ENCODE results near the gene KCNJ6. TPM values are rescaled to one million over a fixed set of nuclear protein-coding genes. Genes with fewer than 3 reads are reported as not detected.

KCNJ6 gene
- total and polyA plus RNA-seq, 8 donors = under 0.01 to 1.3 (median 0.29) TPM; not detected in 3

GRCh38 chr21:37912616-37913015 is 3.6 kb downstream of the KCNJ6 start:
- no peak overlapping the region for H3K27ac ChIP-seq
- TF ChIP-seq POLR2A (IDR thresholded peaks at IDR 0.05) = no peak
- TF ChIP-seq POLR2AphosphoS5 (IDR thresholded peaks at IDR 0.05) = no peak
- no peak for TF ChIP-seq EP300 (IDR thresholded peaks at IDR 0.05)
- TF ChIP-seq CTCF (IDR thresholded peaks at IDR 0.05) = no peak
- intact Hi-C loops (cut with DNase I; ENCODE audit: low total_unique reads) = no loop called here
- DNase-seq = no peak
- H3K36me3 ChIP-seq = no peaks in the 10 kb centered on the region
- no peak overlapping the region for H3K4me3 ChIP-seq
- peaks cover 10 to 25% (median 17%) of the 10 kb centered on the region in 4 donors for H3K4me1 ChIP-seq
- H3K27me3 ChIP-seq = peaks cover 3 to 81% (median 41%) of the 10 kb centered on the region in 3 donors
- no peaks in the 10 kb centered on the region for H3K9me3 ChIP-seq

- DNase-seq = no peak
- TF ChIP-seq POLR2A (IDR thresholded peaks at IDR 0.05) = no peak
- TF ChIP-seq EP300 (IDR thresholded peaks at IDR 0.05) = no peak
- no peak for TF ChIP-seq POLR2AphosphoS5 (IDR thresholded peaks at IDR 0.05)
- TF ChIP-seq CTCF (IDR thresholded peaks at IDR 0.05) = no peak
- H3K27ac ChIP-seq = no peak overlapping the region
- H3K4me3 ChIP-seq = no peak overlapping the region
- H3K9me3 ChIP-seq = no peaks in the 10 kb centered on the region
- peaks cover 0 to 73% (median 18%) of the 10 kb centered on the region in 3 donors for H3K27me3 ChIP-seq
- H3K4me1 ChIP-seq = peaks cover 0 to 8% (median 3%) of the 10 kb centered on the region in 4 donors
- intact Hi-C loops (cut with DNase I; ENCODE audit: low total_unique reads) = no loop called here
- 65 to 82% (median 79%) methylated on average over 6 of the region's 6 CpGs for WGBS, 5 donors
- H3K36me3 ChIP-seq = no peaks in the 10 kb centered on the region
Observed at GRCh38 chr21:37909936-37910335, 6.3 kb downstream of the KCNJ6 start.

- H3K4me3 ChIP-seq = no peak overlapping the region
- TF ChIP-seq POLR2A (IDR thresholded peaks at IDR 0.05) (no peak), EP300 (IDR thresholded peaks at IDR 0.05) (no peak), POLR2AphosphoS5 (IDR thresholded peaks at IDR 0.05) (no peak)
- WGBS, 5 donors = 79 to 91% (median 84%) methylated on average over 2 of the region's 2 CpGs
Observed at GRCh38 chr21:37908691-37909090, 7.6 kb downstream of the KCNJ6 start.

GRCh38 chr21:37907076-37907475 is 9.2 kb downstream of the KCNJ6 start:
- 58 to 75% (median 62%) methylated on average over 4 of the region's 4 CpGs for WGBS, 5 donors
- H3K27me3 ChIP-seq = peaks cover 0 to 54% (median 0%) of the 10 kb centered on the region in 3 donors
- H3K27ac ChIP-seq = no peak overlapping the region
- DNase-seq = no peak
- intact Hi-C loops (cut with DNase I; ENCODE audit: low total_unique reads) = no loop called here
- H3K4me3 ChIP-seq = no peak overlapping the region
- no peaks in the 10 kb centered on the region for H3K4me1 ChIP-seq
- no peak for TF ChIP-seq POLR2AphosphoS5 (IDR thresholded peaks at IDR 0.05)
- no peak for TF ChIP-seq EP300 (IDR thresholded peaks at IDR 0.05)
- no peak for TF ChIP-seq CTCF (IDR thresholded peaks at IDR 0.05)
- no peak for TF ChIP-seq POLR2A (IDR thresholded peaks at IDR 0.05)
- H3K9me3 ChIP-seq = no peaks in the 10 kb centered on the region
- H3K36me3 ChIP-seq = no peaks in the 10 kb centered on the region

More at GRCh38 chr21:37908691-37909090, 7.6 kb downstream of the KCNJ6 start:
- Histone ChIP-seq H3K36me3 (no peaks in the 10 kb centered on the region), H3K4me1 (no peaks in the 10 kb centered on the region), H3K27ac (no peak overlapping the region), H3K27me3 (peaks cover 0 to 65% (median 6%) of the 10 kb centered on the region in 3 donors), H3K9me3 (no peaks in the 10 kb centered on the region)
- intact Hi-C loops (cut with DNase I; ENCODE audit: low total_unique reads) = no loop called here
- DNase-seq = no peak

- intact Hi-C loops (cut with DNase I; ENCODE audit: low total_unique reads) = no loop called here
- Histone ChIP-seq H3K36me3 (no peaks in the 10 kb centered on the region), H3K9me3 (no peaks in the 10 kb centered on the region), H3K27ac (no peak overlapping the region), H3K27me3 (peaks cover 0 to 41% (median 2%) of the 10 kb centered on the region in 3 donors), H3K4me1 (no peaks in the 10 kb centered on the region), H3K4me3 (no peak overlapping the region)
- TF ChIP-seq POLR2A (IDR thresholded peaks at IDR 0.05) (no peak), EP300 (IDR thresholded peaks at IDR 0.05) (no peak), POLR2AphosphoS5 (IDR thresholded peaks at IDR 0.05) (no peak), CTCF (IDR thresholded peaks at IDR 0.05) (no peak)
- DNase-seq = no peak
- 90 to 94% (median 92%) methylated on average over 5 of the region's 5 CpGs for WGBS, 5 donors
Observed at GRCh38 chr21:37905291-37905690, 11.0 kb downstream of the KCNJ6 start.
